A549 treated with RU486 at 1 μM for 4 hours (cell line): Measurements from ENCODE around the gene SOX12. TPM values are rescaled to one million over a fixed set of nuclear protein-coding genes. Genes with fewer than 3 reads are reported as not detected.

Experiments used
- total RNA-seq: library from RNA; stranded (reverse); fragments of 200-300 nt; extraction: Qiagen RNA extraction; gene quantifications from 5 replicates; pipeline ENCODE4 v1.2.3, GENCODE V29; 2022; ENCODE audit warnings: low read depth

Gene SOX12
- 20.1 to 30.9 TPM (median 30.6 TPM) in 5 replicates for total RNA-seq

GRCh38 chr20:325045-325888 lies at the start of gene SOX12:
Gene SOX12 (plus strand): TSS chr20:325552. CDS start chr20:325925, 373 bp downstream.

GRCh38 chr20:290084-290831 lies 35.1 kb upstream of the SOX12 start, which contains the start of gene C20orf96:
Gene C20orf96 (minus strand): TSS chr20:290750. CDS start chr20:290610, 140 bp downstream.

GRCh38 chr20:297098-297924 lies 28.0 kb upstream of the SOX12 start, which contains the start of gene ZCCHC3:
Gene ZCCHC3 (plus strand): TSS chr20:297570. CDS start chr20:297587, 17 bp downstream.

GRCh38 chr20:346640-347316 lies 21.4 kb downstream of the SOX12 start, which contains the start of gene NRSN2:
Gene NRSN2 (plus strand): TSS chr20:347111. CDS start chr20:349644, 2,533 bp downstream.

Other genes with a start within 250 kb of the SOX12 start
- not detected in 5 replicates for gene DEFB125, start 237.9 kb upstream of the SOX12 start, total RNA-seq
- not detected in 5 replicates for gene DEFB126, start 183.0 kb upstream of the SOX12 start, total RNA-seq
- gene DEFB127, start 168.1 kb upstream of the SOX12 start, total RNA-seq, result not detected in 5 replicates
- not detected in 5 replicates for gene DEFB128, start 135.8 kb upstream of the SOX12 start, total RNA-seq
- not detected in 5 replicates for gene DEFB129, start 98.3 kb upstream of the SOX12 start, total RNA-seq
- not detected in 5 replicates for gene DEFB132, start 67.8 kb upstream of the SOX12 start, total RNA-seq
- gene C20orf96, start 34.8 kb upstream of the SOX12 start, total RNA-seq, result 11.2 to 13.4 TPM (median 12.2 TPM) in 5 replicates
- 19.0 to 24.1 TPM (median 22.0 TPM) in 5 replicates for gene ZCCHC3, start 28.0 kb upstream of the SOX12 start, total RNA-seq
- 54.0 to 68.2 TPM (median 62.2 TPM) in 5 replicates for gene NRSN2, start 21.6 kb downstream of the SOX12 start, total RNA-seq
- gene TRIB3, start 55.2 kb downstream of the SOX12 start, total RNA-seq, result 39.1 to 53.6 TPM (median 50.4 TPM) in 5 replicates
- gene RBCK1, start 82.7 kb downstream of the SOX12 start, total RNA-seq, result 101 to 145 TPM (median 138 TPM) in 5 replicates
- gene TBC1D20, start 137.0 kb downstream of the SOX12 start, total RNA-seq, result 30.9 to 34.8 TPM (median 34.1 TPM) in 5 replicates
- 130 to 164 TPM (median 159 TPM) in 5 replicates for gene CSNK2A1, start 218.2 kb downstream of the SOX12 start, total RNA-seq